ENCODE measurements around the gene CHRNA1.

DNA sequence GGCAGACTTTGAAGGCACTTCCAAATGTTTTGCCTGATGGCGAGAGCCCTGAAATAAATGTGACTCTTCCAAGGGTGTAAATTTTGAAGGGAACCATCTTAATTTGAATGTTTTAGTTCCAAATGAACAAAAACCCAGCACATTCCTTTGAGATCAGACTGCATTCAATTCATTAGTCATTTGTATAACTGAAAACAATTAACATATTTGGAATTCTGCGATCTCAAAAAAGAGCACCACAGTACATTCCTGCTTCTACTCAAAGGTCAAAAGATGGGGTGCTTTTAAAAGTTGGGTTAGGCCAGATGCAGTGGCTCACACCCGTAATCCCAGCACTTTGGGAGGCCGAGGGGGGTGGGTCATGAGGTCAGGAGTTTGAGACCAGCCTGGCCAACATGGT is 38.2 kb upstream of the CHRNA1 start:
- TF ChIP-seq, protein P1, sequence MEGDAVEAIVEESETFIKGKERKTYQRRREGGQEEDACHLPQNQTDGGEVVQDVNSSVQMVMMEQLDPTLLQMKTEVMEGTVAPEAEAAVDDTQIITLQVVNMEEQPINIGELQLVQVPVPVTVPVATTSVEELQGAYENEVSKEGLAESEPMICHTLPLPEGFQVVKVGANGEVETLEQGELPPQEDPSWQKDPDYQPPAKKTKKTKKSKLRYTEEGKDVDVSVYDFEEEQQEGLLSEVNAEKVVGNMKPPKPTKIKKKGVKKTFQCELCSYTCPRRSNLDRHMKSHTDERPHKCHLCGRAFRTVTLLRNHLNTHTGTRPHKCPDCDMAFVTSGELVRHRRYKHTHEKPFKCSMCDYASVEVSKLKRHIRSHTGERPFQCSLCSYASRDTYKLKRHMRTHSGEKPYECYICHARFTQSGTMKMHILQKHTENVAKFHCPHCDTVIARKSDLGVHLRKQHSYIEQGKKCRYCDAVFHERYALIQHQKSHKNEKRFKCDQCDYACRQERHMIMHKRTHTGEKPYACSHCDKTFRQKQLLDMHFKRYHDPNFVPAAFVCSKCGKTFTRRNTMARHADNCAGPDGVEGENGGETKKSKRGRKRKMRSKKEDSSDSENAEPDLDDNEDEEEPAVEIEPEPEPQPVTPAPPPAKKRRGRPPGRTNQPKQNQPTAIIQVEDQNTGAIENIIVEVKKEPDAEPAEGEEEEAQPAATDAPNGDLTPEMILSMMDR (IDR thresholded peaks at IDR 0.05; ENCODE audit: low read depth, low read length), result no peak
- TF ChIP-seq EZH2phosphoT487 (IDR thresholded peaks at IDR 0.05; ENCODE audit: low read depth), result no peak

Measured in OCI-LY3 (cell line).